ENCODE data around the gene SESTD1.

- TF ChIP-seq, protein P1, sequence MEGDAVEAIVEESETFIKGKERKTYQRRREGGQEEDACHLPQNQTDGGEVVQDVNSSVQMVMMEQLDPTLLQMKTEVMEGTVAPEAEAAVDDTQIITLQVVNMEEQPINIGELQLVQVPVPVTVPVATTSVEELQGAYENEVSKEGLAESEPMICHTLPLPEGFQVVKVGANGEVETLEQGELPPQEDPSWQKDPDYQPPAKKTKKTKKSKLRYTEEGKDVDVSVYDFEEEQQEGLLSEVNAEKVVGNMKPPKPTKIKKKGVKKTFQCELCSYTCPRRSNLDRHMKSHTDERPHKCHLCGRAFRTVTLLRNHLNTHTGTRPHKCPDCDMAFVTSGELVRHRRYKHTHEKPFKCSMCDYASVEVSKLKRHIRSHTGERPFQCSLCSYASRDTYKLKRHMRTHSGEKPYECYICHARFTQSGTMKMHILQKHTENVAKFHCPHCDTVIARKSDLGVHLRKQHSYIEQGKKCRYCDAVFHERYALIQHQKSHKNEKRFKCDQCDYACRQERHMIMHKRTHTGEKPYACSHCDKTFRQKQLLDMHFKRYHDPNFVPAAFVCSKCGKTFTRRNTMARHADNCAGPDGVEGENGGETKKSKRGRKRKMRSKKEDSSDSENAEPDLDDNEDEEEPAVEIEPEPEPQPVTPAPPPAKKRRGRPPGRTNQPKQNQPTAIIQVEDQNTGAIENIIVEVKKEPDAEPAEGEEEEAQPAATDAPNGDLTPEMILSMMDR (IDR thresholded peaks at IDR 0.05; ENCODE audit: insufficient read depth, low read length), result no peak
- no peak for TF ChIP-seq GABPA (IDR thresholded peaks at IDR 0.05; ENCODE audit: low read depth)
- no peak for TF ChIP-seq POLR2AphosphoS5 (IDR thresholded peaks at IDR 0.05; ENCODE audit: low read depth)
- TF ChIP-seq, protein P2, sequence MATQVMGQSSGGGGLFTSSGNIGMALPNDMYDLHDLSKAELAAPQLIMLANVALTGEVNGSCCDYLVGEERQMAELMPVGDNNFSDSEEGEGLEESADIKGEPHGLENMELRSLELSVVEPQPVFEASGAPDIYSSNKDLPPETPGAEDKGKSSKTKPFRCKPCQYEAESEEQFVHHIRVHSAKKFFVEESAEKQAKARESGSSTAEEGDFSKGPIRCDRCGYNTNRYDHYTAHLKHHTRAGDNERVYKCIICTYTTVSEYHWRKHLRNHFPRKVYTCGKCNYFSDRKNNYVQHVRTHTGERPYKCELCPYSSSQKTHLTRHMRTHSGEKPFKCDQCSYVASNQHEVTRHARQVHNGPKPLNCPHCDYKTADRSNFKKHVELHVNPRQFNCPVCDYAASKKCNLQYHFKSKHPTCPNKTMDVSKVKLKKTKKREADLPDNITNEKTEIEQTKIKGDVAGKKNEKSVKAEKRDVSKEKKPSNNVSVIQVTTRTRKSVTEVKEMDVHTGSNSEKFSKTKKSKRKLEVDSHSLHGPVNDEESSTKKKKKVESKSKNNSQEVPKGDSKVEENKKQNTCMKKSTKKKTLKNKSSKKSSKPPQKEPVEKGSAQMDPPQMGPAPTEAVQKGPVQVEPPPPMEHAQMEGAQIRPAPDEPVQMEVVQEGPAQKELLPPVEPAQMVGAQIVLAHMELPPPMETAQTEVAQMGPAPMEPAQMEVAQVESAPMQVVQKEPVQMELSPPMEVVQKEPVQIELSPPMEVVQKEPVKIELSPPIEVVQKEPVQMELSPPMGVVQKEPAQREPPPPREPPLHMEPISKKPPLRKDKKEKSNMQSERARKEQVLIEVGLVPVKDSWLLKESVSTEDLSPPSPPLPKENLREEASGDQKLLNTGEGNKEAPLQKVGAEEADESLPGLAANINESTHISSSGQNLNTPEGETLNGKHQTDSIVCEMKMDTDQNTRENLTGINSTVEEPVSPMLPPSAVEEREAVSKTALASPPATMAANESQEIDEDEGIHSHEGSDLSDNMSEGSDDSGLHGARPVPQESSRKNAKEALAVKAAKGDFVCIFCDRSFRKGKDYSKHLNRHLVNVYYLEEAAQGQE (IDR thresholded peaks at IDR 0.05; ENCODE audit: insufficient replicate concordance, low read depth), result no peak
- TF ChIP-seq SPI1 (IDR thresholded peaks at IDR 0.05; ENCODE audit: borderline replicate concordance, low read depth), result no peak
Observed at GRCh38 chr2:179186126-179186525, 78.5 kb downstream of the SESTD1 start.

All from HL-60 (cell line).